GF-D8 (cell line): Measurements from ENCODE around the gene C1orf226.
"Not testable (repeated sequence)": the region's sequence is repeated elsewhere in the genome, so short reads cannot be mapped to it uniquely, and the experiment has no call there.

Experiments
- DNase-seq: peaks from one replicate; lab custom pipeline; 2025; lab: John Stamatoyannopoulos, UW

Gene C1orf226, protein sequence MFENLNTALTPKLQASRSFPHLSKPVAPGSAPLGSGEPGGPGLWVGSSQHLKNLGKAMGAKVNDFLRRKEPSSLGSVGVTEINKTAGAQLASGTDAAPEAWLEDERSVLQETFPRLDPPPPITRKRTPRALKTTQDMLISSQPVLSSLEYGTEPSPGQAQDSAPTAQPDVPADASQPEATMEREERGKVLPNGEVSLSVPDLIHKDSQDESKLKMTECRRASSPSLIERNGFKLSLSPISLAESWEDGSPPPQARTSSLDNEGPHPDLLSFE

DNA sequence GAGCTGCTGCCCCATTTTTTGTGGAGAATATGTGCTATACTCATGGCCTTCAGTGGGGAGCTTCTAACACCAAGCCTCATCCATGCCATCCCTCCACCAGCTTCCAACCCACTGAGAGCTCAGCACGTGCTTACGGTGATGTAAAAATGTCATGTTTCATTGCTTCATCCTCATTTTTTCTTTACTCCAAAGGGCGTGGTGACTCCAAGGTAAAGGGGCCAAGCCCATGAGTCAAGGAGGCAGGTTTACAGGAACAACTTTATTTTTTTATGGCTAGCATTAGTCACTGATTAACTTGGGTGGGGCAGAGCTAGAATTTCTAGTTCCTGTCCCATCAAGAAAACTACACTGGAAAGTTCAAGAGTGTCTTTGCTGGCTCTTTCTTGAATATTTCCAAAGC is at the start of gene C1orf226:
Gene C1orf226, plus strand, starts transcription at position 346 of the 400 bp plus-strand sequence. CDS start 174 bp downstream, outside the sequence.
- no peak for DNase-seq

DNA sequence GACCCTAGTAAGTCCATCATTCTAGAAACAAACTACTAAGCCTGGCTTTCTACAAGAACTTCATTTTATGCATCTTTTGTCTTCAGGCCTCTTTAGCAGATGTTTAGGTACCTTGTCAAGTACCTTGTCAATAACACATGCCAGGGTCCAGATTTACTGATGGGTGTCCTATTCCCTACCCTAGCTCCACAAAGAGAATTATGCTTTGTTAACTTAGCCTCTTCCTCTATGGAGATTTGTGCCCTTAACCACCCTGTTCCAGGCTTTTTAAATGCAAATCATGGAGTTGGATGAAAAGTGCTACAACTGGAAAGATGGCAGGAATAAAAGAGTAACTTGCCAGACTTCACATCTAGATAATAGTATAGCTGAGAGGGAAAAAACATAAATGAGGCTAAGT is 47.5 kb upstream of the C1orf226 start:
- DNase-seq = no peak

DNA sequence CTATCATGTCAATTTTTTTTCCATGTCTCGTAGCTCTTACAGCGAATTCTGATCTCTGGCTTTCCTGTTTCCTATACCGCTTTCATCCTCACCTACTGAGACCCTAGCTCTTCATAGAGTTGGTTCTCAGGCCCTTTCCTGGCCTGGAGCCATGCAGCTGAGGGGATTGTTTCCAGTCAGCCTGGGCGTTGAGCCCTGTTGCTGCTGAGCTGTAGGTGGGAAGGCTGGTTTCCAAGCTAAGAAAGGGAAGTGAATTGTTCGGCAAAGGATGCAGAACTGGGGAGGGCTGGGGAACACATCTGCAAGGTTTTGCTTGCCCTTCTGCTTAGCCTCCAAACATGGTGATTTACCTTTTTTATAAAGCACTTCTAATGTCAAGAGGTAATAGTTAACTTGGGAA is 46.4 kb upstream of the C1orf226 start:
- no peak for DNase-seq

DNA sequence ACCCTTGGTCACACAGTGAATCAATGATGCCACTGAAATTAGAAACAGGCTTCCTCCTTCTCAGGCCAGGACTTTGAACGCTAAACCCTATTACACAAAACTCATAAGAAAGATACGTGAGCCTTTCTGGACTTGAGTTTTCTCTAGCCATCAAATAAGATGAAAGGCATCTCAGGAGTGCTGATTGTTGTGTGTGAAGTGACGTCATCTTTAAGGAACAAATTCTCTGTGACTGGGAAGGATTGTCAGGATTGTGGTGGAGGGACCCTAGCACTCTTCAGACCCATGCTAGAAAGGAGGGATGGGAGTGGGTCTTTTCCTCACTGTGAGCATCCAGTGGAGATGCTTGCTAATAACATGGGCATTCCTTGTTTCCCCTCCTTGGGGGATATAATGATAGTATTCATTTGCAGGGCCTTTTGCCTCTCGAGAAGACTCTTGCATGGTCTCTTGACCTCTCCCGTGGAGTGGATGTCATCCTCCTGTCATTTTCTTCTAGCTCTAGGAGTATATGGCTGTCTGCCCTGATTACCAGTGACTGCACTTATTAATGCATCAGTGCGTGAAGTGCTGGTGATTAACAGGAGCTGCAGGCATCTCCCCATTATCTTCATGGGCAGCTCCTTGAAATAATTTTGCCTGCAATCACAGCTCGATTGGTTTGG is 44.8 kb upstream of the C1orf226 start:
- no peak for DNase-seq

DNA sequence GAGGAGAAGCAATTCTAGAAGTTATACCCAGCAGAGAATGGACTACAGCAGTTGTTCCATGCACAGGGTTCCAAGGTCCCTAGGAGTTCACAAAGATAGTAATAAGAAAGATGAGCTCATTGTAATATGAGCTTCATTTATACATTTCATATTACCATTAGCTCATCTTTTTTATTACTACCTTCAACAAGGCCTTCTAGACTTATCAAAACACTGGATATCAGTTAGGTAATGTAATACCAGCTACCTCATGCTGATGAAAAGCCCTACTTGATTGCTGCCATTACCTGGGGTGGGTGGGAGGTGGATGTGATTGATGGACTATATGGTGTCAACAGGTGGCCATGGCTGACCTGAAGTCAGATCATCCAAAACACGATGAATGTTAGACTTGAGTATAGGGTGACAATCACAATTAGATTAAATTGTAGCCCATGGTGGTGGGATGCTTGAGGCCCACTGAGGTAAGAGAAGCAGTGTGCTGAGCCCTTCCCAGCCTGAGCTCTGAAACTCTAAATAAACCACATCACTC is 39.0 kb upstream of the C1orf226 start:
- DNase-seq = no peak

DNA sequence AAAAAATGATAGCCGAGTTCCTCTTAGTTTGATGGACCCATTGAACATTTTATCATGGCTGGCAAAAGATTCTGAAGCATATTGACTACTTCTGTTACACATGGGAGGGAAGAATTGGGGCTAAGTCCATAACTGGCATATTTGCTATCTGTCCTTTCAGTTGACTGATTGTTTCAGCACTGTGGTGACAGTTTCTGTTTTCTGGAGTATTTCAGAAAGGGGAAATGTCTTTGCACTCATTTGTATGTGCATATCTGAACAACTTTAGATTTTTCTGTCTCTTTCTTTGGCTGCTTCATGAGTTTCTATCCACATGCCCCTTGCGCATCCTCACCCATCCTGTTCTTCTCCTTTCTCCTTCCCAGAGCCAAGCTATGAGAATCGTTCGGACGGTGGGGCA is 38.1 kb upstream of the C1orf226 start:
- DNase-seq = no peak

DNA sequence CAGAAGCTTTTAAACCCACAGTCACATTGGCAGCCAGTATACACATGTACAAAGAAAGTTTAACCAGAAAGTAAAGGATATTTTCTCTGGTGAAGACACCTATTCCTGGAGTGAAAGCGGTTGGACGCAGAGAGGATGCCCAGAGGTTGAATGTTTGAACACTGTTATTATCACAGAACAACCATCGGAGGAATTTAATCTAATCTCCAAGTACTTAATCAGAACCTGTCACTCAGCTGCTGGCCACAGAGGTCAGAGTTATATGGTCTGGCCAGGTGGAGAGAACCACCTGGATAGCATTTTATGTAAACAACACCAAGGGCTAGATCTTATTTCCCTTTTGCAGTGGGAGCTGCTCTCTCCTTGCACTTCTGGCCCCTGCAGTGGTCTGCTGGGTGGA is 34.2 kb upstream of the C1orf226 start:
- DNase-seq = no peak

DNA sequence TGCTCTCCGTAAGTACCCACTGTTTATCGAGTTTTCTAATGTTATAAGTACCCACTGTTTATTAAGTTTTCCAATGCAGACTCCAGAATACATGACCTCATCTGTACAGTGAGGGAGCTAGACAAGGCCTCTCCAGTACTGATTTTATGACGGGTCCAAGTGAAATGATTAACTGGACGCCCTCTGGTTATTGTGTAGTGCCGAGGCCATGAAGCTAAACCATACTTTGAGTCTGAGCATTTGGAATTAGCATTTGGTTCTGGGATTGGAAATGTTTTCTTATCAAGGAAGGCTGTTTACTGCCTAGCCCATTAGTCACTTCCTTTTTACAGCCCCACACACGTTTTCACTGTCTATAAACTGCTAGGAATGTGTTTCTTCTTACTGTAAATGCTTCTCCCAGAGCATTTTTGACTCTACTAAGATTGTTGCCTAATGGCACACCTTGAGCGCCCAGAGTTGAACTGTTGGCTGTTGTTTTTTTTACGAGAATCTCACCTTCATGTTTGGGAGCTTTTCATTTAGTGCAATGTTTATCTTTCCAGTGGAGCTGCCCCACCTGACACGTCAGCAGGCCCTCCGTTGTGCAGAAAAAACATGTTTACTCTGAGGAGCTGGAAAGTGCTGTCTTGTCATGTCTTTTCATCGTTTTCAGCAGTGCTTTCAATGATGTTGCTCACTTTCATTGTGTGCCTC is 31.7 kb upstream of the C1orf226 start:
- no peak for DNase-seq

DNA sequence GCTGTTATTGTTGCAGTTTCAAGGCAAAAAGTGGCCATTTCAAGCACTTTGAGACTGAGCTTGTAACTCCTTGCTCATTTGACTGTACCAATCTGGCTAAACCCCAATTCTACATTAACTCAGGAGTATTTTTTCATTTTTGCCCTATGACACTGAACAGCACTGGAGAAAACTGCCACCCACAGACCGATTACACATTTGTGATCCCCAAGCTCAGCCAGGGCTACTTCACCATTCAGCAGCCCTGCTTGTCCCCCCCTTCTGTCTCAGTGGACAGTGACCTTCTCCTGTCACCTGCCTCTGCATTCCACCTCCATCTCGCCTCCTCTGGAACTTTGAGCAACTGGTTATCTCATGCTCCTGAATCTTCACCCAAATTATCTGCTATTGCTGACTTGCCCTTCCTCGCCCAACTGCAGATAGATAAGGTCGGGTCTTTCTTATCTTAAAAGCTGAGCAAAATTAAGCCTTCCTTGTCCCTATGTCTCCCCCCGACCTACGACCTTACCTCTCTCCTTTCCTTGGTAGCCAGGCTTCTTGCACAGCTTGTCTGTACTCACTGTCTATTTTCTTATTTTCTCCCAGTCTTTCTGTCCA is 30.2 kb upstream of the C1orf226 start:
- no peak for DNase-seq

DNA sequence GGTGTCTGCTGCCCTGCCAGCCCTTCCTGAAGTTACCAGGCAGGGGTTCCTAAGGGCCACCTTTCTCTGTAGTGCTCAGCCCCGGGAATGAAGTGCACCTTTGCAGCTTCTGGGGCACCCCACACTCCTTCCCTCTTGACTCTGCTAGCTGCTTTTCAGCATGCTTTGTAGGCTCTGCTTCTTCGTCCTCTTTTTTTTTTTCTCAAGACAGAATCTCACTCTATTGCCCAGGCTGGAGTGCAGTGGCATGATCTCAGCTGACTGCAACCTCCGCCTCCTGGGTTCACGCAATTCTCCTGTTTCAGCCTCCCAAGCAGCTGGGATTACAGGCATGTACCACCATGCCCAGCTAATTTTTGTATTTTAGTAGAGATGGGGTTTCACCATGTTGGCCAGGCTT is 29.7 kb upstream of the C1orf226 start:
- not testable (repeated sequence) for DNase-seq

DNA sequence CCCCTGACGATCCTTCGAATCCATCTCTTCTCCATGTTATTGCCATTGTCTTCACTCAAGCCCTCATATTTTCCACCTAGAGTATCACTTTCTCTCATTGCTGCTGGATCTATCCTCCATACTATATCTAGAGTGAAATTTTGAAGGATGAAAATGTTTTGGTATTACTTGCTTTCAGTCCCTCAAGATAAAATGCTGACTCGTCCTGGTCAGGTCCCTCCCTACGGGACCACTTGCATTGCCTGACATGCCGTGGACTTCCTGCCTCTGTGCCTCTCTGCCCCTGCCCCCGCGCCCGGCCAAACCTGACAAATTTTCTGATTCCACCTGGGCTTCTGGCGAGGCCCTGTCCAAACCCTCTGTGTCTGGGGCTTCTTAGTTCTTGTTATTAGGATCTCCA is 28.4 kb upstream of the C1orf226 start:
- DNase-seq = no peak

DNA sequence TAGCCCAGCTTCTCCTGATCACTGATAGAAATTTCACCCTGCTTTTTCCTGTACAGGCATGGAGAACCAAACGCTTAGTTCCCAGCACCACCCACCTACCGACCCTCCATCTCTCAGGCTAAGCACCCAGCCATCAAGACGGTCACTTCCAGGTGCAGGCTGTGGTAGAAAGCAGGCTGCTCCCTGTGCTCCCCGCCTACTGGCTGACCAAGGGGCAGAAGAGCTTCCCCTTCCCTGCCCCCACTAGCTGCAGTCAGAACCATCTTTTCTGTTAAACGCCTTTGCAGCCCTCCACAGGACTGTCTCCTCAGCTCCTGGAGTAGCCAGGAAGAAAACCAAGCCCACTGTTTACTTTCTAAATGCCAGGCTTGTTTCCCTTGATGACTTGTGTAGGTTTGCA is 27.8 kb upstream of the C1orf226 start:
- DNase-seq = no peak

DNA sequence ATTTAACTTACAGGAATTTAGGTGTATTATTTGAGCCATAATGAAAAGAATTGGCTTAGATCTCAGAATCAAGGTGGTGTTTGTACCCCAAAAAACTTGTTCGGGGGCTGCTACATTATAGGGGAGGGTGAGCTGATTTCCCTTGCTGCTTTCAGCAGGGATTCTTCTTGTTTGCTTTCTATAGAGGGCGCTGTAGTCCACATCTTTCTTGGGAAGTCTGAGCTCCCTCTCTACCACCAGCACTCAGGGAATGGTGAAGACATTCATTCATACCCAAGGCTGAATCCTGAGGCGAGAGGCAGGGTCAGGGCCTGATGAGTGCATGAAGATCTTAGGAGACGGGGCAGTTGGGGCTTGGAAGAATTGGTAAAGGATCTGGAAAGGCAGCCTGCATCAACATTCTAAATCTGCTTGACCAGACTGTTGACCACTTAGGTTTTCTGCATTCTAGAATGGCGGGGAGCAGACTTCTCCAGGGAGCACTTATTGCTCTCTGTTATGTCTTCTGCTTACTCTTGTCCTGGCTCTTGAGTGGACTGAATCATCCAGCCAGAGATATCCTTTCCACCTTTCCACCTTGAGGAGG is 23.8 kb upstream of the C1orf226 start:
- peak; percentile 19 for DNase-seq

DNA sequence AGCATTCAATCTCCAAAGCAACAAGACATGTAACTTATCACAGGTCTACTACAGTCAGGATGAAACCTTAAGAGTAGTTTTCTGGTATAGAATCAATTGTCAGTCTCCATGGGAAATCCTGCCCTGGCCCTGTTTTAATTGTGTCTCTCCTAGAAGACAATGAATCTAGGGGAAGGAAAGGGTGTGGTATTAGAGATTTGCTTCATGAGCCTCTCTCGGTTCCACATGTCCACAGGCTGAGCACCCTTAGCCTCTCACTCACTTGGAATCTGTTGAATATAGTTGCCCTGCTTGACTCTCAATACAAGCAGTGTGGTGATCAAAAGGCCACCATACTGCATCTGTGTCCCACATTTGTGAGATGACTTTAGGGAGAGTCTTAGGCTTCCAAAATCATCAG is 22.6 kb upstream of the C1orf226 start:
- no peak for DNase-seq

DNA sequence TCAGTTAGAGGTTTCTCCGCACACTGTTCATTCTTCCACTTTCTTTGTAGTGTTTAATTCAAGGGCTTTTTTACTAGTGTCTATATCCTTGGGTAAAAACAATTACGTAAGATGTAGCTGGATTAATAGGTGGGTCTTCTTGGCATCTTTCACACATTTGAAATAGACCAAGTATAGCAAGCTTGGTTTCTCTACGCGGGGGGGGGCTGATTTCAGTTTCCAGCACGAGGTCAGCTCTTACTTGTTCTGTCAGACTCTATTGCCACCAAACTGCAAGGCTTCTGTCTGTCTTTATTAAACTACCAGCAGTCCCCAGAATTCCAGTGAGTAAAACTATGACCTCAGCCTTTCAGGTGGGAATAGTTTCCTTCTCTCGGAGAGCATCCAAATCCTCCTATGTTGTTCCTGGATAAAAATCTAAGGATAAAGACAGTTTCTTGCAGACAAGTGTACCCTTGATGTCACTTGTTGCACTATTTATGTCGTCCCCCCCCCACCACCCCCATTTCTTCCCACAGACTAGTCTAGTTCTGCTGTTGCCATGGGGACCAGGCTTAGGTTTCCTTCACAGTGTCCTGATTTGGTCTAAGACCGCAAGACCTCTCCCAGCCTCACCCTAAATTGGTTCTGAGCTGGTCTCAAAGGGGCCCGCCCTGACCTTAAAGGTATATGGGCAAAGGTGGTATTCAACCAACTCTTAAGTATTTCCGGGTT is 21.8 kb upstream of the C1orf226 start:
- DNase-seq = no peak

DNA sequence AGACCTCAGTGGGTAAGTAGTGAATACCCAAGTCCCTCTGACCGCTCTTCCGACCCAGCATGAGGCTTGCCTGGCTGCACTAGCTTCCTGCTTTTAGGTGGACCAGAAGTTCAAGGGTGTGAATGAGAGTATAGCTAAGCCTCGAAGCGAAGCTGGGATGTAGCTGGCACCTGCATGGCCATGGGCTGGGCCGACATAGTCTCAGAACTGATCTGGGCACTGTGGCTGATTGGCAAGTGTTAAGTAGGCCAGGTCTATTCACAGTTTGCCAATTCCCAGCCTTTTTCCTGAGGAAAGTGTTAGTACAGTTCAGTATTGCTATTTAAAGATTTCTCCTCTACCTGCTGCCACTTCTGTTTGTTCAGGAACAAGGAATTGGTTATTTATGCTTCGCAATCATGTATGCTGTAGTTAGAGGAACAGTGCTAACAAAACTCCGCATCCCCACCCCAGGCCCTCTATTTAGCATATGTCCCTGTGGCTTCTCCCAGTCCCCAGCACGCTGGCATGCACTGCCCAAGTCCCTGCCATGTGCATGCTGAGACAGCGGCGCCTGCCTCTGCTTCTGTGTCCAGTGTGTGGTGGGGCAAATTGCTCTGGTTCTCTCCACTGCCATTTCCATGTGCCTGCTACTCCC is 21.2 kb upstream of the C1orf226 start:
- no peak for DNase-seq

DNA sequence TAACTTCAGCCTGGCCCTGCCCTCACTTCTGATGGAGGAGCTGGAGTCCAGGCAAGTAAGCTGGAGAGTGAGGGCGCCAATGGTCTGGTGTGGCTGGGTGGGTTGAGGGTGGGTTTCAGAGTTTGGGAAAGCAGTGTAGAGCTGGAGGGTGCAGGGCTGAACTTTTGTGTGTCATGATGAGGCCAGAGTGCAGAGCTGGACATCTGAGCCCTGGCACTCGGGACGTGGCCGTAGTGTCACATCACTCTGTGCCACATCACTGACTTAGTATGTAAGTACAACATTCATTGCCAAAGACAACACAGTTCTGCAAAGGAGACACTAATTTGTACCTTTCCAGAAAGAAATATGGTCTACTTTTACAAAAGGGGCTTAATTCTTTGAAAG is 20.7 kb upstream of the C1orf226 start:
- DNase-seq = no peak

DNA sequence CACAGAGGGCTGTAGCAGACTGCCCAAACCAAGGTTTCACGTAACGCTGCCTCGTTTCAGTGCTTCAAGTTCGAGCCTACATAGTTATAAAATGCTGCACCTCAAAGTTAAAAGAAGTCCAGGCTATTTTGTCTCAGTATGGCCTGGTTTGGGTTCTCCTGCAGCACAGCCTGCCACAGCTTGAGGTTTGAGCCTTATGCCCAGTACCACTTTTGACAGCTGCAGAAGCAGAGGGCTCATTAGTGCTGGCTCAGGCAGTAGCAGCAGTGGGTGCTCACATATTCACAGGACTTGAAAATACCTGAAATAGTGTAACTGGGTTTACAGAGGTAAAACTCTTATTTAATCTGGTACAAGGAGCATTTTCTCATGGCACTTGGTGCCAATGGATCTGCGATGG is 20.2 kb upstream of the C1orf226 start:
- DNase-seq = no peak

DNA sequence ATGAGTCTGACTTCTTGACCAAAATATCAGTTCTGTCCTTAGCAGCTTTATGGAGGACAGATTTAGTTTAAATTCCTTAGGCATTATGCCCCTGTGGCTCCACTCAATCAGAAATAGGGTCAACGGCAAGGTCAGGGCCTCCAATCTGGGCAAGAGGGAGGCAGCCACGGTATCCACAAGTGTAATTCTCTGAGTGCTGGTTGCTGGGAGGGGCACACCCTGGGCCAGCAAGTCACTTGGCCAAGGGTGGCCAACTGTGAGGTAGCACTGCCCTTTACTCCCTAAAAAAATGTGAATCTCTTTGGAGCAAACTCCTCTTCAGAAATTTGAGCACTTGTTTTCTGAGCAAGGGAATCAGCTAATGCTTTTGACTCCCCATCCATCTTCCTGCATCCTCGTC is 17.7 kb upstream of the C1orf226 start:
- DNase-seq = no peak

DNA sequence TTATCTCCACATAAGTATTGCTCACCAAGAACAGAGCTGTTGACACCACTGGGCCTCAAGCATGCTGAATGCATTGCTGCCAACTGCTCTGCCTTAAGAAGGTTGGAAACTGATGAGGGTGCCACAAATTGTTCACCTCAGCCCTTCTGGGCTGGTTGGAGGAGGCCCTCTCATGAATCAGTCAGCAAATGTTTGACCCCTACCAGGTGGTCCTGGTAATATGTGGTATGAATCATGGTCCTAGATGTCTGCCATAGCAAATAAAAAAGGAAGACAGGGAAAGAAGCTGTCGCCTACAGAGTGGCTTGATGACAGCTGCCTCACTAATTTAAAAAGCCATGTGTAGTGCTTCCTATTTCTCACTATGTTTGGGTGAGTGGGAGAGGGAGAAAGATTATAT is 17.0 kb upstream of the C1orf226 start:
- no peak for DNase-seq
